ENCODE results near the gene PAK6.

The PAK6 gene

GRCh38 chr15:40276927-40277326, 38.1 kb downstream of the PAK6 start:
- no peak for TF ChIP-seq CTCF (IDR thresholded peaks at IDR 0.05; ENCODE audit: insufficient read depth, low read depth, low read length, missing control alignments)
- no peak overlapping the region for H3K4me3 ChIP-seq (ENCODE audit: low read length)
- no peak for DNase-seq (ENCODE audit: low read depth)

GRCh38 chr15:40277471-40277870, 38.6 kb downstream of the PAK6 start:
- TF ChIP-seq CTCF (IDR thresholded peaks at IDR 0.05; ENCODE audit: insufficient read depth, low read depth, low read length, missing control alignments): no peak
- H3K4me3 ChIP-seq (ENCODE audit: low read length): no peak overlapping the region
- DNase-seq (ENCODE audit: low read depth): no peak

- DNase-seq (ENCODE audit: low read depth): no peak
- no peak overlapping the region for H3K4me3 ChIP-seq (ENCODE audit: low read length)
- TF ChIP-seq CTCF (IDR thresholded peaks at IDR 0.05; ENCODE audit: insufficient read depth, low read depth, low read length, missing control alignments): no peak
These were observed 39.2 kb downstream of the PAK6 start for GRCh38 chr15:40278026-40278425.

GRCh38 chr15:40279437-40280141, 40.7 kb downstream of the PAK6 start:
- no peak overlapping the region for H3K4me3 ChIP-seq (ENCODE audit: low read length)
- peak; percentile 94 for TF ChIP-seq CTCF (IDR thresholded peaks at IDR 0.05; ENCODE audit: insufficient read depth, low read depth, low read length, missing control alignments)
- peak; percentile 50 for DNase-seq (ENCODE audit: low read depth)

GRCh38 chr15:40280260-40281056, 41.6 kb downstream of the PAK6 start:
- TF ChIP-seq CTCF (IDR thresholded peaks at IDR 0.05; ENCODE audit: insufficient read depth, low read depth, low read length, missing control alignments): no peak
- H3K4me3 ChIP-seq (ENCODE audit: low read length): no peak overlapping the region
- DNase-seq (ENCODE audit: low read depth): no peak

- no peak for DNase-seq (ENCODE audit: low read depth)
- H3K4me3 ChIP-seq (ENCODE audit: low read length): no peak overlapping the region
- TF ChIP-seq CTCF (IDR thresholded peaks at IDR 0.05; ENCODE audit: insufficient read depth, low read depth, low read length, missing control alignments): no peak
These were observed 42.4 kb downstream of the PAK6 start for GRCh38 chr15:40281057-40281800.

Measured in epithelial cell of esophagus (primary cell).